ENCODE results near the gene PPFIBP2.

DNA sequence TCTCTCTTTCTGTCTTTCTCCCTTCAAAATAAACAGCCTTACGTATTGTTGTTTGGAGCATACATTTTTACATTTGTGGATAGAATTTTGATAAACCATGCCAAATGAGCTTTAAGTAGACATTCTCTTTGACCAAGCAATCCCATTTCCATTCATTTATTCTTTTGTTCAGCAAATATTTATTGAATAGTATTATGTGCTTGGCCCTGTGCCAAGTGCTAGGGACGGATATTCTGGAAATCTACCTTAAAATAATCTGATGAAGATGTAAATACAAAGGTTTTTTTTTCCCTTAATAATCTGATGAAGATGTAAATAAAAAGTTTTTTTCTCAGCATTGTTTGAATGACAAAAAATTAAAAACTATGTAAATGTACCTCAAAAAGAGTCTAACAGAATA is 26.4 kb upstream of the PPFIBP2 start:
- no peak for TF ChIP-seq ARNTL (CRISPR knock-in tag; IDR thresholded peaks at IDR 0.05; ENCODE audit: borderline replicate concordance, low read depth)
- TF ChIP-seq GLIS3 (CRISPR knock-in tag; IDR thresholded peaks at IDR 0.05): no peak
- TF ChIP-seq, protein P1, sequence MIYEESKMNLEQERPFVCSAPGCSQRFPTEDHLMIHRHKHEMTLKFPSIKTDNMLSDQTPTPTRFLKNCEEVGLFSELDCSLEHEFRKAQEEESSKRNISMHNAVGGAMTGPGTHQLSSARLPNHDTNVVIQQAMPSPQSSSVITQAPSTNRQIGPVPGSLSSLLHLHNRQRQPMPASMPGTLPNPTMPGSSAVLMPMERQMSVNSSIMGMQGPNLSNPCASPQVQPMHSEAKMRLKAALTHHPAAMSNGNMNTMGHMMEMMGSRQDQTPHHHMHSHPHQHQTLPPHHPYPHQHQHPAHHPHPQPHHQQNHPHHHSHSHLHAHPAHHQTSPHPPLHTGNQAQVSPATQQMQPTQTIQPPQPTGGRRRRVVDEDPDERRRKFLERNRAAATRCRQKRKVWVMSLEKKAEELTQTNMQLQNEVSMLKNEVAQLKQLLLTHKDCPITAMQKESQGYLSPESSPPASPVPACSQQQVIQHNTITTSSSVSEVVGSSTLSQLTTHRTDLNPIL (CRISPR knock-in tag; IDR thresholded peaks at IDR 0.05; ENCODE audit: low read depth): no peak

Measured in SK-N-SH treated with all-trans-retinoic acid at 6 μM for 48 hours (cell line).